NCI-H2107 (cell line): Measurements from ENCODE around the gene CELF6.

Experiments used
- DNase-seq: peaks from one replicate; lab custom pipeline; 2025; lab: John Stamatoyannopoulos, UW

CELF6 gene

DNA sequence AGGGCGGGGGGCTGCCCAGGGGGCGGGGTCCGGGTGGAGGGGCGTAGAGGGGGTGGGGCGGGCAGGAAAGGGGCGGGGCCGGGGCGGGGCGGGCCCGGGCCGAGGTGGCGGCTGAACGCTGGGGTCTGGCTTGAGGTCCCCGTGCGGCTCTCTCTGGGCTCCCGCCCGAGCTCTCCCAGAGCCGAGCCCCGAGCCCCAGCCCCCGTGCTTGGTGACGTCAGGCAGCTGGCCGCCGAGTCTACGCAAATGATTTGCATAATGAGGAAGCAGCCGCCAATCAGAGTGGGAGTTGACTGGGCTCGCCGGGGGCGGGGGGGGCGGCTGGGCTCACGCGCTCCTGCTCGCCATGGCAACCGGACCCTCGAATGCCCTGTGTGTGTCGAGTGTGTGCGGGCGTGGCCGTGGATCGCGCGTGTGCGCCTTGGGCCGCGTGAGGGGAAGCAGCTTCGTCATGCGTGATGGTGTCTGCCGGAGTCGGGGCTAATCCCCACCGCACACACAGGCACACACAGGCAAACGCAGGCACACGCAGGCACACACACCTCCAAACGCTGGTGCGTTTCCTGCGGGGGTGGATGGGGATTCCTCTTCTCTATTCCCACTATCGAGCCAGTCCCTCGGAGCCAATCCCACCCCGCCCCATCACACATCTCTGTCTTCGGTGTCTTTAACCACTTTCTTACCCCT lies at the start of gene CELF6:
Gene CELF6 (minus strand): TSS at position 173 of the 687 bp plus-strand sequence. CDS start 283 bp downstream, outside the sequence.
- DNase-seq: no peak

DNA sequence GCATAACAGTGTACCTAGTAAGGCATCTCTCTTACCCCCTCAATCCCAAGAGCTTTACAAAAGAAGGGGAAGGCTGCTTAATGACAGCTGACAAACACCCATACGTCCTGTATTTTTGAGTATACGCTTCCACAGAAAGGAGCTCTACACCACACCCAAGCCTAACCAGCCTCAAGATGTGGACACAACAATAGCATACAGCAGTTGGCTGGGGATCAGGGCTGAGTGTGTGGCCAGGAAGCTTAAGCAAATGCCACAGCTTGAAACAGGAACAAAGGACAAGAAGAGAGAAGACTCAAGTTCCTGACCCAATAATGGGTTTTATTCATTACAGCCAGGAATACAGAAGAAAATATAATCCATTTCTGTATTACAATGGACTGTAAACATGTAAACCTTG lies 48.9 kb upstream of the CELF6 start:
- DNase-seq: no peak

DNA sequence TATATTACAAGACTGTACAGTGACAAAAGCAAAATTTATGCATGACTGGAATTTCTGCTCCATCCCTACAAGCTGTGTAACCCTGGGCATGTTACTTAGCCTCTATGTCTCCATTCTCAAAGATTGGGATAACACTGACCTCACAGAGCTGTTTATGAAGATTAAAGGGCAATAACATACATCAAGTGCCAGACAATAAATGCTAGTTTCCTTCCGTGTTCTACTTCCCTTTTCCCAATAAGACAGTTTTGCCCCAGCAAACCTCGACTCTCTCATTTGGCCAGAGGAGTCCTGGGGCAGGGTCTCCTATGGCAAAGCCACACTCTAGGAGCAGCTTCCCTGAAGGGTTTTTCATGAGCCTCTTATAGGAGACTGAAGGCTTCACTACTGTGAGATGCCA lies 48.4 kb upstream of the CELF6 start:
- no peak for DNase-seq

DNA sequence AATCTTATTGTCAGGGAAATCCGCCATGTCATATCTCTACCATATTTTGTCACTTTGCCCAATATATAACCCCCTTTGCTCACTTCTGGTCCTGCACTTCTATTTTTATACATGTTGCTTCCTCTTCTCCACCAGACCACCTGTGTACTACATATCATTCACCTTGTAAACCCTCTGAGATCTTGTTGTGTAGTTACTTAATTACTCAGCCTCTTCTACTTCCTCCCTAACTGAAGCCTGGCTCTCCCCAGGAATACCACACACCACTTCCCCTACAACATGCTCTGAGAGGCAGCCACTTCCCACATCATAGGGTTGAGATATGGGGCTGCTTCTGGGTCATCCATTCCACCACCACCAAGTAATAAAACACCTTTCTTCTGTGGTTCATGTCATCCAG lies 45.9 kb upstream of the CELF6 start:
- no peak for DNase-seq

DNA sequence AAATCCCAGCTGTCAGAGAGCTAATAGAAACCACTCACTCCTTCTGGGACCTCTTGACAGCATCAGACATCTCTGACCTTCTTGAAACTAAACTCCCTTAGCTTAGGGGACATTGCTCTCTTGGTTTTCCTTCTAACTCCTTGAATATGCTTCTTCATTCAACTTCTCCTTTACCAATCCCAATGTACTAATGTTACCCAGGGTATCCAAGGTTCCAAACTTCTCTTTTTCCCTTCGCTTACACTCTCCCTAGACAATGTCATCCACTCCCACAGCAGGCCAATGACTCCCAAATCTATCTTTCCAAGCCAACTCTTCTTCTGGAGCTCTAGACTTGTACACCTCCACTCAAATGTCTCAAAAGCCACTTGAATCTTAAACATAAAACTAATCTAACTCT lies 41.2 kb upstream of the CELF6 start:
- DNase-seq: no peak

DNA sequence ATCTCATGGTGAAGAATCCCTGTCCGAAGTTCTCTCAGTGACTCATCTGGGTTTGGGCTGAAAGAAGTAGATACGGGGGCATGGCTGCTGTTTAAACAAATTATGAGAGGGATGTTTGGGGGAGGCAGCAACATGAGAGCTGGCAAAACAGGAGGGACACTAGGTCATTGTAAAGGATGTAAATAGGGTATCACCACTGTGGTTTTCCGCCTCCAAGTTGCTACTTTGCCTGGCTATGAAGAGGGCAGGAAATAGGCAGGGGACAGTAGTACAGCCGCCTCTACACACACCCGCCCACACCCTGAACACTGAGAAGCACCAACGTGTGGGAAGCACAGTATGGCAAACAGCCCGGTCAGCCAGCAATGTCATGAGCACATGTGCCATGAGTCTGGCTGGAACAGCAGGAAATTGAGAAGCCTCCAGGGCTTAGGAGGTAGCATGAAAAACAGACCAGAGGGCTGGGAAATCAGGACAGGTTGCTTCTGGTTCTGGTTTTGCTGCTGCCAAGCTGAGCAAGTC lies 38.8 kb upstream of the CELF6 start:
- no peak for DNase-seq

DNA sequence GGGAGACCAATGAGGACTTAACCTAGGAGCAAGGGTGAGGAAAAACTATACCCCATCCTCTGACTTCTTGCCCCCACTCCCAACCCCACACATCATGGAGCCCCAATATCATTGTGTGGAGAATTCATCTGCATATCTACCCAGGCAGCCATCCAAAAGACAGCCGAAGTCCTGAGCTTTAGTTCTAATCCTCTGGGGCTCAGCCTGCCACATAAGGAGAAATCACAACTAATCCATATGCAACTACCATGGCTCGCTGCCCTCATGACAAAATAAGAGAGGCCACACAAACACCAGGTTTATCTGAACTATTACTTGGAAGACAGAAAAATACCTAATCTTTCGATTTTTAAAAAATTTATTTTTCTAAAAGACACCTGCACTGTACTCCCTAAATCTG lies 38.2 kb upstream of the CELF6 start:
- no peak for DNase-seq

DNA sequence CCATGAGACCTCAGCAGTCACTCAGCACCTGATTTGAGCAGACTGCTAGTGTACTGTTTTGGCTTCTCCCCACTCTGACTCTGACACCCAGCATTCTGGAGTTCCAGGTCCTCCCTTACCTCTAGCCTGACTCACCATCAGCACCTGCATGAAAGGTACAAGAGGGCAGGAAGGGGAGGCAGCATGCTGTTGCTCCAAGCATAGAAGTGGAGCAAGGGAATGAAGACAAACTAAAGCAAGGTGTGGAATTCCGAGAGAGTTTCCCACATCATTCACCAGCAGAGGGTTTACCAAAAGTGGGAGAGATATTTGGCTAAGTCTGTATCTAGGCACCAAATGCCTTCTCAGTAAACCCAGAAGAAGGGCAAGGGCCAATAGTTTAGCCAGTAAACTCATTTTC lies 34.5 kb upstream of the CELF6 start:
- no peak for DNase-seq

DNA sequence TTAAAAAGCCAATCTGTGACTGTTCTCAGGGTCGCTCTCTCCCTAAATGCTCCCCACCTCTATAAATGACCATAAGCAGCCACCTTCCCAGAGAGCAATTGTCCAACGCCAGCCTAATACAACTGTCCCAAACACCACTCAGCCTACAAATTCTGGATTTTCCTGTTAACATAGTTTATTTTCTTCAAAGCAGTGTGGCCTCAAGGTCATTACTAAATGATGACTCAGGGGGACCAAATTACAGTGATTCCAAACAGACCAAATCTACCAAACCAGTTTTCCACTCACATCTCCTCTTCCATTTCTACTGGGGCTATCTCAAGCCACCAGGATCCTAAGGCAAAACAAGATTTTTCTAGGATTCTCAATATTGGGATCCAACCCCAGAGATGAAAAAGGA lies 33.3 kb upstream of the CELF6 start:
- no peak for DNase-seq

DNA sequence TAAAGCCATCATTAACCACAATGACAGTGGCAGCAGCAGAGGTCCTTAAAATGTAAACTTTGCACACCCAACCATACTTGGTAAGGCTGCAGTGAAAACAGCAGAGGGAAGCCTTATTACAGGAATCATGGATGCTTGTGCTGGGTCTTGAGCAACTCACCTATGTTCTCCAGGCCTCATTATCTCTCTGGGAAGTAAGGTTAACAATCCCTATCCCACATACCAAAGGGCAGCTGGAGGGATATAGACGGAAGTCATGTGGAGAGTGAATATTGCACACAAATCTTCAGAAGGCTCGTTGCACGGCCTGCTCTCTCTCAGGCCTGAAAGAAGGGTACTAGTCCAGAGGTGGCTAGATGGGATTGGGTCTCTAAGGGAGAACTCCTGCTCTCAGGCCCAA lies 25.8 kb upstream of the CELF6 start:
- no peak for DNase-seq

DNA sequence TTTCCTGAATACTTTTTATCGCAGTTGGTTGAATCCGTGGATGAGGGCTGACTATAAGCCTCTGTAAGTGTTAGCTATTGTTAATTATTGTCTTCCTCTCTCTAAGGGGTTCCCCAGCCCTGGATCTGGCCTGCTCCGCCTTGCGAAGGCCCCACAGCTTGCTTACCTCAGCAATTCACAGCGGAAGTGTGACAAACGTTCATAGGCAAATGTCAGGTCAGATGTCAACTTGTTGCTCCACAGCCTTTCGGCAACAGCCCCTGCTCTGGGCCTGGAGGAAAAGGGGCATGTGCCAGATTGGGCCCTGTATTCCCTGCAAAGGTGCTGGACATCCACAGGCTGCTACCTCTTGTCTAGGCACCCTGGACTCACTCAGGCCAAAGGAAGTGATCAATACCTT lies 25.3 kb upstream of the CELF6 start:
- no peak for DNase-seq

DNA sequence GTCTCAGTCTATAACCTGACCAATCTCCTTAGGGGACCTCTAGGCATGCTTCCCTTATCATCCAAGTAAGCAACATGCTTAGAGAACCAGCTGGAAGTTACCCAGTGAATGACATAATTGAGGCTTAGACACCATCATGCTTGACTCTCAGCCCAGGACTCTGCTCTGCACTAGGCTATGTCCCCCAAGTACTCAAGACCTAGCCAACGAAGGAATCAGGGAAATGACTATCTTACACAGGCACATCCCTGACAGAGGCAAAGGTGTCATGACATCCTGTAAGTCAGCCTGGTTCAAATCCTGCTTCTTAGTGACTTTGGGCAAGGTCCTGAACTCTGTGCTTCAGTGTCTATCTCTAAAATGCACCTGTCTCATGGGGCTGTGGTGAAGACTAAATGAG lies 24.6 kb upstream of the CELF6 start:
- no peak for DNase-seq

DNA sequence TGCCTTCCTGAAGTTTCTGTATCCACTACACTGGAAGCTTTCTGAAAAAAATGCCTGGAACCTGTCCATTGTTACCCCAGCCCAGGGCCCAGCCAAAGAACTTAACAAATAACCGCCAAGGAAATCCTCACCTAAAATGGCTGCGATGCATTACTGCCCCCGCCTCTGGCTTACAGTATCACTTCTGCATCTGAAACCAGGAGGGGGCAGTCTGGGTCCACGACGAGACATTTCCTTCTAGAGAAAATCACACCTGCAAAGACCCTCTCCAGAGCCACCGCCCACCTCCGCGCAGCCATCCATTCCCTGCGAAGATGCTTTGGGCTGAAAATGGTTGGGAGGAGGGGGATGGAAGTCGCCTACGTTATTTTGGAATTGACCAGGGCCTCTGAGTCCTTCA lies 22.4 kb upstream of the CELF6 start:
- DNase-seq: no peak

DNA sequence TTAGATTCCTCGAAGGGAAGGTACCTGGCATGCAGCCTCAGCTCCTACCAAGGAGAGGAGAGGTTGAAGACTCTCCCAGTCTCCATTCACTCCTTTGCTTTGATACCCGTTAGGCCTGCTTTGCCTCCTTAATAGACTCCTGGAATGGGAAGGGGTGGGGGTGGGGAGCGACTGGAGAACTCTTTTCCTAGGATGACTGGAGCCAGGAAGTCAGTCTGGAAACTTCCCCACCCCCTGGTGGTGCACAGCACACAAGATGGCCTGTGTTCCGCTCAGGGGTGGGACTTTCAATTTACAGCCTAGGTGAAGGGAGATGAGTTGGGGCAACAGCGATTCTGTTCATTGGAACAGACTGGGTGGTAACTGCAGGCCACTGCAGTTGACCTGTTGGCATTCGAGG lies 21.4 kb upstream of the CELF6 start:
- no peak for DNase-seq

DNA sequence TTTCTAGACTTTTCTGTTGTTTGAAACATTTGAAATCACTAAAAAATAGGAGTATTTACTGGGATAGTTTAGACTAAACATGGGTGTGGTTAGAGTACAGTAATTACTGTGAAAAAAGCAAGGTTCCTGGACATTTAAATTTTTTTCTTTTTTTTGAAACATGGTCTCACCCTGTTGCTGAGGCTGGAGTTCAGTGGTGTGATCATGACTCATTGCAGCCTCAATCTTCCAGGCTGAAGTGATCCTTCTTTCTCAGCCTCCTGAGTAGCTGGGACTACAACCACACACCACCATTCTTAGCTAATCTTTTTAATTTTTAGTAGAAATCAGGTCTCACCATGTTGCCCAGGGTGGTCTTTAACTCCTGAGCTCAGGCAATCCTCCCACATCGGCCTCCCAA lies 20.4 kb upstream of the CELF6 start:
- no peak for DNase-seq

DNA sequence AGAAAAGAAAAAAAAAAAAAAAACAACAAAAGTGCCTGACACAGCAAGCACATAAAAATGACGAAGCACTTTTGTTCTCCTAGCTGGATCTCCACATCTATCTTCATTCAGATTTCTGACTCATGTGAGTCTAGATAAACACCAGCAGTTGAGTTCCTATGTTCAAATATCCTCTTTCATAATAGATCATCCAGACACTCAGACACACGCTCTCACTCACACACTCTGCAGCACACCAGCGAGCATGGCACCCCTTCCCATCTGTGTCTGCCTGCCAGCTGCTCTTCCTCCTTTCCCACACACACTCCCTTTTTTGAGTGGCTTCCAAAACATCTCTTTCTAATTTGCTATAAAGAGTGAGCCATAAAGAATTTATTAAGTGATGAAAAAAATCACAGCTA lies 19.8 kb upstream of the CELF6 start:
- no peak for DNase-seq

DNA sequence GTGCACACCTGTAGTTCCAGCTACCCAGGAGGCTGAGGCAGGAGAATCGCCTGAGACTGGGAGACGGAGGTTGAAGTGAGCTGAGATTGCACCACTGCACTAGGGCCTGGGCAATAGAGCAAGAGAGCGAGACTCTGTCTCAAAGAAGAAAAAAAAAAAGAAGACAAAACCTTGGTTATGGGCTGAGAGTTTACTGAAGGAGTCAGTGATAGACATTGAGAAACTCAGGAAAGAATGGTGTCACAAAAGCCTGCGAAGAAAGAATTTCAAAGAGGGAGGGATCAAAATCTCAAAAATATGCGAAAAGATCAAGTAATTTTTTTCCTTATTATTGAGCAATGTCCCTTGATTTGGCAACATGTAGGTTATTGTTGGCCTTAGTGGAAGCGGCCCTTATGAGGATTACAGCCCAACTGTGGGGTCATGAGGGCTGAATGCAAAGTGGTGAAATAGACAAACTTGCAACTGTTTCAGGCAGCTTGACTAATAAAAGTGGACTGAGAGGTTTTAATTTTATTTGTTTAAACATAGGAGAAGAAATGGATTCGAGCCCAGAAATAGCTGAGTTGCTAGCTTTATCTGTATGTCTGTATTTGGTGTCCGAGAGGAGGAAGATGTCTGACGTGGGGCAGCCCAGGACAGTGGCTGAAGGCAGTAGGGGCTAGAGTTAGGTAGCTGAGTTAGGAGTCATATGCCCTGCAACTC lies 18.8 kb upstream of the CELF6 start:
- no peak for DNase-seq

DNA sequence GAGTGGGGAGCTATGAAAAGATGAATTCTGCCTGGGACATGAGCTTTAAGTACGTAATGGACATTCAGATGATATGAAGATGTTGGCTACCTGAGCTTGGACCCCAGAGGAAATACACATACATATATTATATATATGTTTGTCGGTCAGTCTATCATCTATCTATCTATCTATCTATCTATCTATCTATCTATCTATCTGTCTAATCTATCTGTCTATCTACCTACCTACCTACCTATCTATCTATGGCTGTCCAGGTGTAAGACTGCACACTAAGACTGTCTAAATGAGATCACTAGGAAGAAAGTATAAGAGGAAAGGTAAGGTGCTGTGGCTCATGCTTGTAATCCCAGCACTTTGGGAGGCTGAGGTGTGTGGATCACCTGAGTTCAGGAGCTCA lies 18.2 kb upstream of the CELF6 start:
- no peak for DNase-seq

DNA sequence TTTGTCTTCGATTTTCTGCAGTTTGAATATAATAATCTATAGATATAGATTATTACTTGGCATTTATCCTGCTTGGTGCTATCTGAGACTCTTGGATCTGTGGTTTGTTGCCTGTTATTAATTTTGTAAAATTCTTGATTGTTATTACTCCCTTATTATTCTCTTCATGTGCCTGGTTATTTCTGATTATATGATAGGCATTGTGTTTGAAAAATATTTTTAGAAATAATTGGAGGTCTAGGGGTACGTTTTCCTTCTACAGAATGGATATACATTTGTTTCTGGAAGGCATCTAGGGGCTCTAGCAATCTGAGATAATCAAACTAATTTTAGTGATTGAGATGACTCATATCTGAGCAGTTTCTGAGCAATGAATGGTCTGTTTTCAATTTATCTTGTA lies 14.9 kb upstream of the CELF6 start:
- no peak for DNase-seq

DNA sequence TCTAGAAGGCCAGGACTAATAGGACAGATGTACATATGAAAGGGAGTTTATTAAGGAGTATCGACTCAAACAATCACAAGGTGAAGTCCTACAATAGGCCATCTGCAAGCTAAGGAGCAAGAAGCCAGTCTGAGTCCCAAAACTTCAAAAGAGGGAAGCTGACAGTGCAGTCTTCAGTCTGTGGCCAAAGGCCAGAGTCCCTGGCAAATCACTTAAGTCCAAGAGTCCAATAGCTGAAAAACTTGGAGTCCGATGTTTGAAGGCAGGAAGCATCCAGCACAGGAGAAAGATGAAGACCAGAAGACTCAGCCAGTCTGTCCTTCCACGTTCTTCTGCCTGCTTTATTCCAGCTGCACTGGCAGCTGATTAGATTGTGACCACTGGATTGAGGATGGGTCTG lies 11.1 kb upstream of the CELF6 start:
- DNase-seq: no peak

DNA sequence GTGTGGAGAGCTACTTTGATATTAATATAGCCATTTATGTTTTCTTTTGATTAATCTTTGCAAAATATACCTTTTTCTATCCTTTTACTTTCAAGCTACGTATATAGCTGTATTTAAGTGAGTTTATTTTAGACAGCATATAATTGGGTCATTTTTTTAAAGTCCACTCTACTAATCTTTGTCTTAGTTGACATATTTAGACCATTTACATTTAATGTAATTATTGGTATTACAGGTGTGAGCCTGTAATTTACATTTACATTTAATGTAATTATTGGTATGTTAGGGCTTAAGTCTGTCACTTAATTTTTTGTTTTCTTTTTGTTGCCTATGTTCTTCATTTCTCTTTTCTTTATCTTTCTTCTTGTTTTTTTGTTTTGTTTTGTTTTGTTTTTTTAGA lies 3.8 kb upstream of the CELF6 start:
- no peak for DNase-seq

DNA sequence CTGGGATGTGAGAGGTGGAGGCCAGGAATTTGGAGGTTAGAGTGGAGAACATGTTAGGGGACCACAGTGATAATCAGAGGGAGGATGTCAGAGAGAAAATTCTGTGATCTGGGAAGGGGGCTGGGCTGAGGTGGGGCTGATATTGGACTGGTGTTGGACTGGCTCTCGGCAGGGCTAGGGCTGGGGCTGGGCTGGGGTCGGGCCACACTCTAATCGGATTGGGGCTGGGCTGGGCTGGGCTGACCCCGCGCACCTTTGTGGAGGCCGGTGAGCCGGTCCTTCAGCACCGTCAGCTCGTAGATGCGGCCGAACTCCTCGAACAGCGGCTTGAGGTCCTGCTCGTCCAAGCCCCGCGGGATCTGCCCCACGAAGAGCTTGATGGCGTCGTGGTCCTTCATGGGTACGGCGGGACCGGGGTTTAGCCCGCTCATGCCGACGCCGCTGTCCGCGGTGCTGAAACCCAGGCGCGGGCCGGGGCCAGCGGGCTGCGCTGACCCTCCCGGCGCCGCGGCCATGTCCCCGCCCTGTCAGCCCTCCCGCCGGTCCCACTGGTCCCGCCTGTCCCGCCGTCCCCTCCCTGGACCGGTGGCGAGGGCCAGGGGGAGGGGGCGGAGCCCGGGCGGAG lies 485 bp downstream of the CELF6 start:
- DNase-seq: no peak

DNA sequence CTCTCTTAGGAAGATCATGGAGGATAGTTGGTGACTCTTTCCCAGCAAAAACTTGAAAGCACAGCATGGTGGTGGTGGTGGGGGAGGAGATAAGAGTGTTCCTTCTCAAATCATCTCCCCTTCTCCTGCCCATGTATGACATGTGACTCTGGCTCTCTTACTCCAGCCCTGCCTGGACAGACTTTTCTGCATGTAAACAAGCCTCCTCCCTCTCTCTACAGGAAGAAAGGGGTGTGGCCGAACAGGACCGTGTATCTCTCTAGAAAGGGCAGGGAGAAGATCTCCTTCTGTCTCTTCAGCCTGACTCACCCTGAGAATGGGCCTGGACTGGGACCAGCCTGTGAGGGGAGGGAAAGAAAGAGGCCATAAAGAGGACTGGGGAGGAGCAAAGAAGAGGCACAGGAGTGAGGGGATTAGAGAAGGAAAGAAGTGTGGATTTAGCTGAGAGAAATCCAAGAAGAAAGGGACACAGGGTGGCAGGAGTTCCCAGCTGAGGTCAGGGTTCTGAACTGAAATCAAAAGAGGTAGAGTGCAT lies 1.5 kb downstream of the CELF6 start:
- no peak for DNase-seq
